SW 1271 (cell line): ENCODE data around the gene DND1.
A peak's percentile ranks its signal among the peaks of the same experiment; 100 is the strongest.
"Not testable (repeated sequence)": the region's sequence is repeated elsewhere in the genome, so short reads cannot be mapped to it uniquely, and the experiment has no call there.

ENCODE experiments used
- DNase-seq, 2 experiments: peaks; one replicate each; lab custom pipeline; 2025; lab: John Stamatoyannopoulos, UW

Gene DND1

DNA sequence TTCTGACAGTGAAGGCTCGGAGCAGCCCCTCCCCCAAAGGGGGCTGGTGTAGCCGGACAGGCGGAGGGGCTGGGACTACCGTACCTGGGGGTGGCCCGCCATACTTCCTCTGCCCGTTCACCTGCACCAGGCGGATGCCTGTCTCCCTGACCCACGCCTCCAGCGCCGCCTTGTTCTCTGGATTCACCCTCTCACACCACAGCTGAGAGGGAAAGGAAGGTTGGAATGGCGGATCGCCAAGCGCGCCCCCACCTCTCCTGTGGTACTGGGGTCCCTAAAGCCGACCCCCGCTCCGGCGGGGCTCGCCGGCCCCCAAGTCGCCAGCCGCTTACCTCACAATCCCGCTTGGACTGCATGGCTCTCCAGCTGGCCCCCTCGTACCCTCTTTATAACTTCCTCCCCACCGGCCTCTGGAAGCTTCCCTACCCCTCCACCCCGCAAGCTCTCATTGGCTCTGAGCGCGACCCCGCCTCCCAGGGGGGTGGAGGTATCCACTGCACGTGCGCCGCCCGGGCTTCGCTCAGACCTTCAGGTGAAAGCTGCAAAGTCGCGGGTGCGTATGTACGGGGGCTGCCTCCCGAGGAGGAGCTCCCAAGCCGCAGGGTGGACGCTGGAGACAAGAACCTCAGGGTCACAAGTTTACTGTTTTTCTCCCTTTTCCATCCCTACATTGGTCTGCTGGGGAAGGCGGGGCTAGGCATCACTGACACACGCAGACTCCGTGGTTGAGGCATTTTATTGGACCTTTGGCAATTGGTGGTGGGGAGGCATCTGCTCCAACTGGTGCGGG lies at the start of gene DND1:
TSS of gene DND1 (minus strand) at position 390 of the 790 bp plus-strand sequence. CDS start at position 356, 34 bp downstream.
- no peak for DNase-seq

DNA sequence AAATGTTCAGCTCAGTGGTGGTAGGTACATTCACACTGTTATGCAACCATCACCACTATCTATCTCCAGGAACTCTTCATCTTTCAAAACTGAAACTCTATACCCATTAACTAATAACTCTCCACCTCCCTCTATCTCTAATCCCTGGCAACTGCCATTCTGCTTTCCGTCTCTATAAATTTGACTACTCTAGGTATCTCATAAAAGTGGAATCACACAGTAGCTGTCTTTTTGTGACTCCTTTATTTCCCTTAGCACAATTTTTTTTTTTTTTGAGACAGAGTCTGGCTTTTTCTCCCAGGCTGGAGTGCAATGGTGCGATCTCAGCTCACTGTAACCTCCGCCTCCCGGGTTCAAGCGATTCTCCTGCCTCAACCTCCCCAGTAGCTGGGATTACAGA lies 48.0 kb upstream of the DND1 start:
- not testable (repeated sequence) for DNase-seq

DNA sequence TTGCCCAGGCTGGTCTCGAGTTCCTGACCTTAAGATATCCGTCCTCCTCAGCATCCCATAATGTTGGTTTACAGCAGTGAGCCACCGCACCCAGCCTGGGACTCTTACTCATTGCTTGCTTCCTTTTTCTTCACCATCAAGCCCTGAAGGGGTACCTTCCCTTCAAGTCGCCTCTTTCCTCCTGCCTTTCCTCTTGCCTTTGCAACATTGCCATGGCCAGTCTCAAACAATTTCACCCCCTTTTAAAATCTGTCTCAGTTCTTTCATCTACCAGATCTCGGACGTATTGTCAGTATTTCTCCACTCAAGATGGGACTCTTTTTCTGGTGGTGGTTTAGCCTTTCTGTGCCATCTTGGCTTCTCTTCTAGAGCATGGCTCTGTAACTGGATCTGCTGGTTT lies 47.4 kb upstream of the DND1 start:
- DNase-seq: not testable (repeated sequence)

DNA sequence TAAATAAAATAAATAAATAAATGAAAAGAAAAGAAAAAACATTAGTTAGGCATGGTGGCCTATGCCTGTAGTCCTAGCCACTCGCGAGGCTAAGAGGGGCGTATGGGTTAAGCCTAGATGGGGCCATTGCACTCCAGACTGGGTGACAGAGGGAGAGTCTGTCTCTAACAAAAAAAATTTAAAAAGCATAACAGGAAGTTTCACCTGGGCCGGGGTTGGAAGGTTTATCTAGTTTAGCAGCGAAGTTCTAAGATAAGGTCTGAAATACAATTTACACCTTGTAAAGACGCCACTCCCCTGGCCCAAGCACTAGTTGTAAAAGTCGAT lies 44.9 kb upstream of the DND1 start:
- no peak for DNase-seq

DNA sequence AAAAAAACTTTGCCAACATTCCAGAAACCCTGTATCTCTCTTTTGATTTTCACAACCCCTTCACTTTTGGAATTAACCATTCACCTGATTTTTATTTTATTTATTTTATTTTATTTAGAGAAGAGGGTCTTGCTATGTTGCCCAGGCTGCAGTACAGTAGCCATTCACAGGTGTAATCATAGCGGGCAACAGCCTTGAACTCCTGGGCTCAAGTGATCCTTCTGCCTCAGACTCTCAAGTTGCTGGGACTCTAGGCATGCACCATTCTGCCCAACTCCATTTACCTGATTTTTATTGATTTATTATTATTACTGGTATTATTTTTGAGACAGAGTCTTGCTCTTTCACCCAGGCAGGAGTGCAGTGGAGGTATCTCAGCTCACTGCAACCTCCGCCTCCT lies 42.9 kb upstream of the DND1 start:
- not testable (repeated sequence) for DNase-seq

DNA sequence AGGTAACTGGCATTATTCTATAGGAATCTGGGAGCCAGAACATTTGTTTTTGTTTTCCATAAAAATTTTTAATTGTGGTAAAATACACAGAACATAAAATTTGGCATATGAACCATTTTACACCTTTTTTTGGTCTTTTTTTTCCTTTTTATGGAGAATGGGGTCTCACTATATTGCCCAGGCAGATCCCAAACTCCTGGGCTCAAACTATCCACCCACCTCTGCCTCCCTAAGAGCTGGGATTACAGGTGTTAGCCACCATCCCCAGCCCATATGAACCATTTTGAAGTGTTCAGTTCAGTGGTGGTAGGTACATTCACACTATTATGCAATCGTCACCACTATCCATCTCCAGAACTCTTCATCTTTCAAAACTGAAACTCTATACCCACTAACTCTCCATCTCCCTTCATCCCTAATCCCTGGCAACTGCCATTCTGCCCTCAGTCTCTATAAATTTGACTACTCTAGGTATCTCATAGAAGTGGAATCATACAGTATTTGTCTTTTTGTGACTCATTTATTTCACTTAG lies 40.3 kb upstream of the DND1 start:
- DNase-seq: no peak

DNA sequence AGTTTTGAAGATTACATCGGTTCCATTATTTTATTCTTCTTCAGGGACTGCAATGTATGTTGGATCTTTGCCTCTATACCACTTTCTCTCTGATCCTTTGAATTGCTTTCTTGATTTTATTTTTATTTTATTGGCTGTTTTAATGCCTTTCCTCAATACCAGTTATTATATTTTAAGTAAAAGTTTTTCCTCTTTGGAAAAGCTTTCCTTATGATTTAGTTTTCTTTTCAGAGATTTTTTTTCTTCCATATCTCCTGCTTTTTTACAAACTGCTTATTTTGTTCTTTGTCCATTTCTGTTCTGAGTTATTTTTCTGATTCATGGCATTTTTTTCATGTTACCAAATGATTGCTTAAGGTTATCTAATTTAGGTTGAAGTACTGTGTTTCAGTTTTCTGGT lies 38.4 kb upstream of the DND1 start:
- DNase-seq: no peak

DNA sequence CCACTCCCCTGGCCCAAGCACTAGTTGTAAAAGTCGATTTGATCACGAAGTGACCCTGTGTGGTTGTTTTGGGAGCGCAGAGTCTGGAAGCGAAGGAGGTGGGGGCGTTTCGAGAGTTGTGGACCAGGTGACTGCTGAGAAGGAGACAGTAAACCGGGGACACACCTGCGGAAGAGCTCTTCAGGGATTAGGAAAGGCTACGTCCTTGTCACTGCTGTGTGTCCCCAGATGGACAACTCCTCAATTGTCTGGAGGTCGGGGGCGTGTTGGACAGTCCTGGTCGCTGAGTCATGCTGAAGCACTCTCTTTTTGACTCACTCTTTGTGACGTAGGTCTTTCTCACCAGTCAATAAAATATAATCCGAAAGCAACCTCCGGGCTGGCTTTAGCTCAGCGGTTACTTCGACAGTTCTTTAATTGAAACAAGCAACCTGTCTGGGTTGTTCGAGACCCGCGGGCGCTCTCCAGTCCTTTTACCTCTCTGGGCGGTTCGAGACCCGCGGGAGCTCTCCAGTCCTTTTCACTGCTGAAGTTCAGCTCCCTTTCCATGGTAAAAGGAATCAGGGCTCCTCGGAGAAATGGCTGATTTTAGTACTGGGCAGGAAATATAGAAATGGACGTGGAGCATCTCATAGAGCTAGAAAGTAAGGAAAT lies 37.6 kb upstream of the DND1 start:
- peak; percentile 97 to 98 for DNase-seq

DNA sequence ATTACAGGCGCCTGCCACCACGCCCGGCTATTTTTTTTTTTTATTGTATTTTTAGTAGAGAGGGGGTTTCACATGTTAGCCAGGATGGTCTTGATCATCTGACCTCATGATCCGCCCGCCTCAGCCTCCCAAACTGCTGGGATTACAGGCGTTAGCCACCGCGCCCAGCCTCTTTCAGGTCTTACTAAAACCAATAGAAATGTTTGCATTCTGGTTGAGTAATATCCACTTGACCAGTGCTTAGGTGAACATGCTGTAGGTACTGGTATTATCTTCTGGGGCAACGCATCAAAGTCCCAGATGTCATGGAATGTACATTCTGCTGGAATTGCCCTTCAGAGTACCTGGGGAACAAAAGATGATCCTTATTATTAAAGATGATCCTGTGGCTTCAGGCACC lies 35.4 kb upstream of the DND1 start:
- not testable (repeated sequence) for DNase-seq

DNA sequence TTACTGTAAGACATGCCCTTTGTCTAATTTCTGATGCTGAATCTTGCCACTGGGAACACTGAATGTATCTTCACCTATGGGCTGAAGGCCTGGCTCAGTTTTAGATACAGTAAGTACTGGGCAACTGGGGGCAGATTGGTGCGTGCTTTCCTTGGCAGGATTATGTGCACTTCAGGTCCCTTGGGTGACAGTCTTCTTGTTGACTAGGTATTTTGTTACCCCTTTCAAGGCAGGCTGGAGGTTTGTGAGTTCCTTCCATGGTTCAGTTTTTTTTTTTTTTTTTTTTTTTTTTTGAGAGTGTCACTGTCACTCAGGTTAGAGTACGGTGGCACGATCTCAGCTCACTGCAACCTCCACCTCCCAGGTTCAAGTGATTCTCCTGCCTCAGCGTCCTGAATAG lies 34.4 kb upstream of the DND1 start:
- DNase-seq: no peak

DNA sequence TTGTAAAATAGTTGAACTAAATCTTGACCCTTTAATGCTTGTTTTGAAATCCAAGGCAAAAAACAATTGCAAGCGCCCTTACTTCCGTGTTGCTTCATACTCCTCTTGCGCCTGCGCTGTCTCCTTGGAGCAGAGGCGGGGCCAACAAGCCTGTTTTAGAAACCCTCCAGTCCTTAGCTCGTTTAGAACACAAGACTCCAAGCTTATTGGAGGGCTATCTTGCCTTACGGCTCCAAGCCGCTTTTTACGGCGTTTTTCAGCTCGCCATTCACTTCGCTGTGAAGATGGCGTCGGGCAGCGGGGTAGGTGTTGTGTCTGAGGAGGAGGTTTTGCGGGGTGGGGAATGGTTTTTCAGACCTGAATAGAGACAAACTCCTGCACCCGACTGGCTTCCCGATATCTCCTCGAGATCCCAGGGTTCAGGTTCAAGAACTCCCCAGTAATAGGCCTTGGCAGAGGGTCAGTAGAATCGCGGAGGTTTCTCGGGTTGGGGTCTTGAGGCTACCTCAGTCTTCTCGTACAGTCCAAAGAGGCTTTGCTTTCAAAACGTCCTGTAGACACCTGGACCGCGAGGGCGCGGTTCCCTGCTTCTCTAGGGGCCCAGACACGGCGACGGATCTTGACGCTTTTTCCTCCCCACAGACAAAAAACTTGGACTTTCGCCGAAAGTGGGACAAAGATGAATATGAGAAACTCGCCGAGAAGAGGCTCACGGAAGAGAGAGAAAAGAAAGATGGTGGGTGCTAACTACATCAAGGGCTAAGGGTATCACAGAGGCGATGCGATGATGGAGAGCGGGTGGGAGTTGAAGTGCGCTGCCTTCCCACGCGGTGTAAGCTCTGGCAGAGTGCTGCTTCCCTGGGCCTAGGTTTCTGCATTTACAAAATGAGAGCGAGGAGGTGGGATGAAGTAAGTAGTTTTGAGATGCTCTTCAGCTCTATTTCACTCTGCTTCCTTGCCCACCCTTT lies 27.1 kb upstream of the DND1 start, which contains the start of gene ZMAT2:
TSS of gene ZMAT2 (plus strand) at position 271 of the 968 bp plus-strand sequence. CDS start at position 285, 14 bp downstream.
- DNase-seq: peak; percentile 99

DNA sequence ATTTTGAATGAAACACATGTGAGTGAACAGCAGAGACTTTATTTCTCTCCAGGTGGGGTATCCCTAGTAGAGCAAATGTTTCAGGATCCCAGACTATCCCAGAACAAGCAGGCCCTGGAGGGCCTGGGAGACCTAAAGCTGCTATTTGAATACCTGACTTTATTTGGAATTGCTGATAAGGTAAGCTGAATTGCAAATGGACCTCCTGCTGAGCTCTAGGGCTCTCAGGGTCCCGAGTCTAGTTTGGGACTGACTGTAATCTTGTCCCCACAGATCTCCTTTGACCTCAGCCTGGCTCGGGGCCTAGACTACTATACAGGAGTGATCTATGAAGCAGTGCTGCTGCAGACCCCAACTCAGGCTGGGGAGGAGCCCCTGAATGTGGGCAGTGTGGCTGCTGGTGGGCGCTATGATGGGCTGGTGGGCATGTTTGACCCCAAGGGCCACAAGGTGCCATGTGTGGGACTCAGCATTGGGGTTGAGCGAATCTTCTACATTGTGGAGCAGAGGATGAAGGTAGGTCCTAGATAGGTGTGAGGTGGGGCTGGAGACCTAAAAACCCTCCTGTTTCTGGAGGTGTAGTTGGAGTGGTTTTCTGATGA lies 23.6 kb upstream of the DND1 start:
- DNase-seq: no peak

DNA sequence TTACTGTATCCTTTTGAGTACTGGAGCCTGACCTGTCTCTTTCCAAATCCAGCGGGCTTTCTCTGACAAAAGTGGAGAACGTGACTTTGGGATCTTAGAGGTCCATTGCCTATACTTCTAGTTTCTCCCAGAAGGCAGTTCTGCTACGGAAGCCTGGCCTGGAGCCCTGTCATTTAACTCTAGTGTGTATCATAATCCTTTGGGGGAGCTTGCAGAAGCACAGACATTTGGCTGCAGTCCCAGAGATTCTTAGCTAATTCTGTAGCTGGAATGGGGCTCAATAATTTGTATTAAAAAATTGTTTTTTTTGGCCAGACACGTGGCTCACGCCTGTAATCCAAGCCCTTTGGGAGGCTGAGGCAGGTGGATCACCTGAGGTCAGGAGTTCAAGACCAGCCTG lies 20.9 kb upstream of the DND1 start:
- no peak for DNase-seq

DNA sequence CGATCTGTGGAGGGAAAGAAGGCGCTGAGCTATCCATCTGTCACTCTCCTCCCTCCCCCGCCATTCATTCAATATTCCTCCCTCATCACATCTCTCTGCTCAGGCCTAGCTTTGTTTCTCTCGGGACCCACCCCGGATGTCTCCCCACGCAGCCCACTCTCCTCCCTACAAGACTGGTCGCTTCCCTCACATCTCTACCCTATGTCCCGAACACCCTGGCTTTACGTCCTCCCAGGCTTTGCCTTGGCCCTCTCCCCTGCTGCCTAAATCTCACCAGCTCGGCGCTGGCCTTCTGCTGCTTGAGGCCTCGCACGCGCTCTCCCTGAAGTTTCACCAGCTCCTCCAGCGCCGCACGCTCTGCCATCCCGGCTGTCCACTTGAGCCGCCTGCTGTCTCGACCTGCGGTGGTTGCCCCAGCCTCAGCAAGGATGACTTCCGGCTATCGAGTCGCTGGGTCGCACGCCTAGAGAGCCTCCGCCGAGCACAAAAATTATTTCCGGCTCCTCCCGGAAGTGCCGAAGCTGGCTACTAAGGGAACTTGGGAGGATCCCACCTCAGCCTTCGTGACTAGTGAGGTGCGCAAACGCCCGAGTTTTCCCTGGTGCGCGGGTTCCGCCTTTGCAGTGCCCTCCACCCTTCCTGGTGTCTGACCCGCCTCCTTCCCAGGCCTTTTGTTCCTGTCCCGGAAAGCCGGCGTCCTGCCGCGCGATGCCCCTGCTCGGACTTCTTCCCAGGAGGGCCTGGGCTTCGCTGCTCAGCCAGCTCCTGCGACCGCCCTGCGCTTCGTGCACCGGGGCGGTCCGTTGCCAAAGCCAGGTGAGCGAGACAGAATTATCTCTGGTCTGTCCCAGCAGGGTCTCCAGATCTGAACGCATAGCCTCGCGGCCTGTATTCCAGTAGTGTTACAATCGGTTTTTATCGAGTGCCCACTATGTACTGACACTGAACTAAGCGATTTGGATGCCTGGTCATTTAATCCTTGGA lies 17.9 kb upstream of the DND1 start, which contains the start of the genes HARS1 and HARS2:
TSS of gene HARS1 (minus strand) at position 430 of the 984 bp plus-strand sequence. CDS start at position 364, 66 bp downstream.
TSS of gene HARS2 (plus strand) at position 515 of the 984 bp plus-strand sequence. CDS start at position 709, 194 bp downstream.
- DNase-seq: peak; percentile 98

DNA sequence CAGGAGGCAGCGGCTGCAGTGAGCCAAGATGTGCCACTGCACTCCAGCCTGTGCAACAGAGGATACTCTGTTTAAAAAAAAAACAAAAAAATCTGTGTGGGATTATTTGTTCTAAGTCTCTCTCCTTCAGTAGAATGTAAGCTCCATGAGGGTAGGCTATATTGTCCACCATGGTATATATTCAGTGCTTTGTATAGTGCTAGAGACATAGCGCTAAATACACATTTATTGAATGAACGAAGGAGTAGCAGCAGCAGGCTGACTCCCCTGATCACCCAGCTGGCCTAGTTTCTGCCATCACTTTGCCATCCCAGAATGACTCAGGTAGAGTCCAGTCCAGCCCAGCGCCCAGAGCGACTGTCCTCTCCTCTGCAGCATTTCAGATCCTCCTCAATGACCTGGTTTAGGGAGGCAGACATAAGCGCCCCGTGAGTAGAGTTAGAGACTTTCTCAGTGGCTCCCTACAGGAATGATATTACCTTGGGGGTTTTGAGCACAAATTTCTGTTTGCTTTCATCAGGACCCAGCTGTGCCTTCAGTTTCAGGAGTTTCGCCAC lies 17.1 kb upstream of the DND1 start:
- no peak for DNase-seq

DNA sequence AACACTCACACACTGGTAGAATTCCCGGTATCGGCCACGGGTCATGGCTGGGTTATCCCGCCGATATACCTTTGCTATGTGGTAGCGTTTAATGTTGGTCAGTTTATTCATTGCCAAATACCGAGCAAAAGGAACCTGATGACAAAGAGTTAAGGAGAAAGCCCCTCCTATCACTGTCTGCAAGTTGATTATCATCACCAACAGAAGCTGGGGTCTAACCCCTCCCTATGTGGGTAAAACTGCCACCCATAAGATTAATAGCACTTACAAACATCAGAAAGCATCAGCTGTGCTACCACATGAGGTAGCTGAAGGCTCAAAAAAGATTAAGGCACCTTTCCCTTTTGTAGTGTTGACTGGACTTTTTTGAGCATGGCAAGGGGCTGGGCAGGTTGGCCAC lies 5.6 kb upstream of the DND1 start:
- DNase-seq: no peak

DNA sequence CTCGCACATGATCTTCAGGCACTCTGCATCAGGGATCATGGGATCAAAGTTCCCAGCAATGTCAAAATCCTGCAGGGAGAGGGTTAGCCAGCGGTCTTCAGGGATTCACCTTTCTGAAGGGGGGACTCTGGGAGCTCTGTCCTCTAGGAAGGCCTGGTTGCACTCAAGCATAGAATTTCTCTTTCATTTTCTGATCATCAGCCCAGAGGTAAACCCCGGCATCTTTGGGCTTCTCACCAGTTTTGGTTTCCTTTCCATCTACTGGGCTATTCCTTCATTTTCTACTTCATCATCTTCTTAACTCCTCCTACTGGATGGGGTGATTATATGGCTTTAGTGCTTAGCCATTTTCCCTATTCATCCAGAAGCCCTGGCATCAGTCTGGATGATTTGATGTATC lies 4.6 kb upstream of the DND1 start:
- DNase-seq: no peak

DNA sequence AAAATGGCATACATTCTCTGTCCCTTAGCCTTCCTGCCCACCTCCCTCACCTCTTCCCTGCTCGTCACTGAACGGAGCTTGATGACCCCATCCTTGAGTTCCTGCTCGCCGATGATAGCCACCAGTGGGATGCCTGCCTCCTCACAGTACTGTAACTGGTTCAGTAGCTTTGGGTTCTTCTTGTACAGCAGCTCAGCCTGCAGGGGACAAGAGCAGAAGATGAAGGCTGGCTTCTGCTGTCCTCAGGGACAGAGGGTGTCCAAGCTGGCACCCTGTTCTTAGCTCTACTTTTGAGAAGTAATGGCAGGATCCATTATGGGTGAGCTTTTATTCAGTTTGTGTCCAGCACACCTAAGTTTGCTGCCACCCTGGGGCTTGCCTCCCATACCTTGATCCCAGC lies 1.3 kb upstream of the DND1 start:
- no peak for DNase-seq

DNA sequence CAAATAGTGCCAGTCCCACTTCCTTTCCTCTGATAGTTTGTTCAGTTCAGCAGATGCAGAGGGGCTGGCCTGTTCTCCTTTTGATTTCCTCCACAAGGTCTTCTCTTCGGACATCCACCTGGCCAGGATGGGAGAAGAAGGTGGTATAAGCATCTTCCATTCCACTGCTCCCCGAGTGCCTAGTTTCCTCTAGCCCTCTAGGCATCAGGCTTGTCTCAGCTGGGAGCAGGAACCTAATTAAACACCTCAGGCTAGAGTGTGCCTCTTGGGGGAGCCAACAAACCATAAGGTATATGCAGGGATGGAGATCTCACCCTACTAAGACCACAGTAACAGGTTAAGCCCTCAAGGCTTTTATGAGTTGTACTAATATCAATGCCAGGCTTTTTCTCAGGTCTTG lies 835 bp upstream of the DND1 start:
- DNase-seq: no peak
